ENCODE data around the gene ADGRG3.
"Not testable (repeated sequence)": the region's sequence is repeated elsewhere in the genome, so short reads cannot be mapped to it uniquely, and the experiment has no call there.

ADGRG3 gene

GRCh38 chr16:57707331-57707730 is 39.2 kb downstream of the ADGRG3 start:
- TF ChIP-seq CTCF (IDR thresholded peaks at IDR 0.05; ENCODE audit: insufficient read depth, low read depth, low read length, missing control alignments): no peak
- H3K4me3 ChIP-seq (ENCODE audit: low read depth, low read length): no peak overlapping the region

GRCh38 chr16:57708168-57708567 is 40.1 kb downstream of the ADGRG3 start:
- no peak overlapping the region for H3K4me3 ChIP-seq (ENCODE audit: low read depth, low read length)
- TF ChIP-seq CTCF (IDR thresholded peaks at IDR 0.05; ENCODE audit: insufficient read depth, low read depth, low read length, missing control alignments): no peak
- DNase-seq (ENCODE audit: low read depth): no peak

More at GRCh38 chr16:57707331-57707730, 39.2 kb downstream of the ADGRG3 start:
- no peak for DNase-seq (ENCODE audit: low read depth)

GRCh38 chr16:57709663-57710062 is 41.6 kb downstream of the ADGRG3 start:
- no peak for TF ChIP-seq CTCF (IDR thresholded peaks at IDR 0.05; ENCODE audit: insufficient read depth, low read depth, low read length, missing control alignments)
- DNase-seq (ENCODE audit: low read depth): no peak

GRCh38 chr16:57711346-57711745 is 43.2 kb downstream of the ADGRG3 start:
- DNase-seq (ENCODE audit: low read depth): no peak
- no peak for TF ChIP-seq CTCF (IDR thresholded peaks at IDR 0.05; ENCODE audit: insufficient read depth, low read depth, low read length, missing control alignments)
- no peak overlapping the region for H3K4me3 ChIP-seq (ENCODE audit: low read depth, low read length)

More at GRCh38 chr16:57709663-57710062, 41.6 kb downstream of the ADGRG3 start:
- no peak overlapping the region for H3K4me3 ChIP-seq (ENCODE audit: low read depth, low read length)

GRCh38 chr16:57711993-57712392 is 43.9 kb downstream of the ADGRG3 start:
- no peak for TF ChIP-seq CTCF (IDR thresholded peaks at IDR 0.05; ENCODE audit: insufficient read depth, low read depth, low read length, missing control alignments)
- H3K4me3 ChIP-seq (ENCODE audit: low read depth, low read length): no peak overlapping the region
- no peak for DNase-seq (ENCODE audit: low read depth)

- not testable (repeated sequence) for H3K4me3 ChIP-seq (ENCODE audit: low read depth, low read length); DNase-seq (ENCODE audit: low read depth)
These were observed 44.5 kb downstream of the ADGRG3 start for GRCh38 chr16:57712569-57712968.

GRCh38 chr16:57713596-57713995 is 45.5 kb downstream of the ADGRG3 start:
- TF ChIP-seq CTCF (IDR thresholded peaks at IDR 0.05; ENCODE audit: insufficient read depth, low read depth, low read length, missing control alignments): no peak
- no peak overlapping the region for H3K4me3 ChIP-seq (ENCODE audit: low read depth, low read length)
- no peak for DNase-seq (ENCODE audit: low read depth)
